GM12874 (cell line): ENCODE measurements around the gene MICU2.

Source experiments
- CTCF ChIP-seq: IDR thresholded peaks from 2 replicates; pipeline ENCODE4 v1.5.1; 2011; ENCODE audit warnings: low read depth, mild to moderate bottlenecking, control low read depth, low read length, moderate library complexity; ENCODE audit not compliant: insufficient read depth

Gene MICU2

GRCh38 chr13:21458813-21459701 lies 144.9 kb downstream of the MICU2 start, which contains the start of gene ZDHHC20:
TSS of gene ZDHHC20 (minus strand) at chr13:21459303. CDS start at chr13:21459171, 132 bp downstream.
- TF ChIP-seq CTCF = no peak

GRCh38 chr13:21458451-21458812 lies 145.5 kb downstream of the MICU2 start:
- TF ChIP-seq CTCF = no peak

- no peak for TF ChIP-seq CTCF
Measured at GRCh38 chr13:21453387-21454081, 150.4 kb downstream of the MICU2 start.

GRCh38 chr13:21450936-21451335 lies 153.0 kb downstream of the MICU2 start:
- TF ChIP-seq CTCF = no peak

DNA sequence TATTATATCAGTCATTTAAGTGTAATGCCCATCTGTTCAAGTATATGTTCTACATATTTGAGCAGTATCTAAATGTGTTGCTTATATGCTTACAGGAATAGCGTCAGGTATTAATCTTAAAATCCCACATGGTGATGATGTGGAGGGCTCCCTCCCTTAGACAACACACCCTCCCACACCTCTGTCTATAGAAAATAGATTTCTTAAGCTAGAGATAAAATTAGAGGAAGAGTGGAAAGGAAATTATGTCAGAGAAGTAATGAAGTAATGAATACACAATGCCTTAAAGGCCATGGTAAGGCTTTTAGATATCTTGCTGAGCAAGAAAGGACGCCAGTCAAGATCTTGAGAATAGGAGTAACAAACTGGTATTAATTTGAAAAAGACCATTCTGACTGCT lies 157.3 kb downstream of the MICU2 start:
- TF ChIP-seq CTCF = no peak

GRCh38 chr13:21445759-21446158 lies 158.2 kb downstream of the MICU2 start:
- no peak for TF ChIP-seq CTCF

GRCh38 chr13:21443171-21443570 lies 160.8 kb downstream of the MICU2 start:
- no peak for TF ChIP-seq CTCF
